Caco-2 (cell line): ENCODE results near the gene KCNG1. TPM values are rescaled to one million over a fixed set of nuclear protein-coding genes. Genes with fewer than 3 reads are reported as not detected.
A peak's percentile ranks its signal among the peaks of the same experiment; 100 is the strongest.
"Not testable (repeated sequence)": the region's sequence is repeated elsewhere in the genome, so short reads cannot be mapped to it uniquely, and the experiment has no call there.

Experiments
- BruUV-seq: library from RNA; stranded (reverse); fragments of 400-500 nt; replicated peaks from 2 replicates; lab custom pipeline; 2021; lab: Mats Ljungman, UMichigan
- CTCF ChIA-PET: fragments of 300-600 bp; sonication (Branson Sonifier 250); formaldehyde crosslinking; loops from one replicate; lab custom pipeline; 2022; ENCODE audit warnings: antibody characterized with exemption; lab: Charles Lee
- POLR2A ChIA-PET: fragments of 300-600 bp; sonication (Branson Sonifier 250); formaldehyde crosslinking; loops from one replicate; lab custom pipeline; 2022; ENCODE audit warnings: antibody characterized with exemption; lab: Charles Lee
- DNase-seq, 2 experiments: peaks; one replicate each; pipeline versions ENCODE4 v3.0.0 to v3.0.0-alpha.2; 2020 to 2022
- H3K27me3 ChIP-seq: replicated peaks from 2 replicates; pipeline ENCODE4 v1.6.0; 2011; ENCODE audit warnings: low read length; ENCODE audit not compliant: control insufficient read depth, insufficient read depth
- H3K36me3 ChIP-seq: 2 replicates; pipeline ENCODE4 v1.5.1; 2011; ENCODE audit warnings: low read length; ENCODE audit not compliant: control insufficient read depth, insufficient read depth
- H3K4me1 ChIP-seq: fragments of 250-450 bp; sonication (Bioruptor Pico); 2 replicates; pipeline ENCODE4 v1.5.1; 2020; ENCODE audit warnings: mild to moderate bottlenecking
- H3K4me3 ChIP-seq: 2 replicates; pipeline ENCODE4 v1.5.1; 2011; ENCODE audit warnings: low read depth, mild to moderate bottlenecking, control low read depth, low read length
- H3K9me3 ChIP-seq: fragments of 250-450 bp; sonication (Bioruptor Pico); 2 replicates; pipeline ENCODE4 v1.5.1; 2020; ENCODE audit warnings: mild to moderate bottlenecking, moderate library complexity
- H3K27ac Mint-ChIP-seq: one replicate; pipeline ENCODE4 v1.8.0; 2022; ENCODE audit warnings: mixed read lengths; ENCODE audit not compliant: unreplicated experiment
- H3K27me3 Mint-ChIP-seq: one replicate; pipeline ENCODE4 v1.8.0; 2022; ENCODE audit warnings: mixed read lengths; ENCODE audit not compliant: insufficient read depth, unreplicated experiment
- H3K36me3 Mint-ChIP-seq: one replicate; pipeline ENCODE4 v1.8.0; 2022; ENCODE audit warnings: mild to moderate bottlenecking, mixed read lengths; ENCODE audit not compliant: insufficient read depth, unreplicated experiment
- H3K4me1 Mint-ChIP-seq: one replicate; pipeline ENCODE4 v1.8.0; 2022; ENCODE audit warnings: low read depth, mixed read lengths; ENCODE audit not compliant: unreplicated experiment
- H3K4me3 Mint-ChIP-seq: one replicate; pipeline ENCODE4 v1.8.0; 2022; ENCODE audit warnings: mild to moderate bottlenecking, moderate library complexity, mixed read lengths; ENCODE audit not compliant: unreplicated experiment
- H3K9me3 Mint-ChIP-seq: one replicate; pipeline ENCODE4 v1.8.0; 2022; ENCODE audit warnings: mixed read lengths; ENCODE audit not compliant: unreplicated experiment
- CTCF ChIP-seq, 2 experiments: fragments of 200-600 bp in 1 of 2; IDR thresholded peaks; 1 replicate in 1 of 2; 2 replicates in 1 of 2; pipeline versions ENCODE4 v1.5.1 to v1.8.0; 2011 to 2022; ENCODE audit warnings: antibody characterized with exemption in 1 of 2, control low read depth in 1 of 2, inconsistent platforms in 1 of 2, low read depth in 1 of 2, low read length in 1 of 2, mild to moderate bottlenecking in 1 of 2, moderate library complexity in 1 of 2; ENCODE audit not compliant: insufficient read depth in 1 of 2, severe bottlenecking in 1 of 2, unreplicated experiment in 1 of 2
- intact Hi-C: fragments of 100-400 bp; cut with micrococcal nuclease; formaldehyde crosslinking; loops from one replicate; pipeline ENCODE4 v1.10.0; 2022; ENCODE audit not compliant: unreplicated experiment
- total RNA-seq: library from RNA; stranded (reverse); gene quantifications from 2 replicates; pipeline ENCODE4 v1.2.3, GENCODE V29; 2022

KCNG1 gene
- total RNA-seq, 1 experiment from 2014 or later: 1.5 TPM

- Mint-ChIP-seq H3K4me1 (no peaks in the 10 kb centered on the region), H3K36me3 (no peaks in the 10 kb centered on the region), H3K4me3 (peak overlapping the region; percentile 7), H3K27ac (no peak overlapping the region), H3K9me3 (peaks cover 11% of the 10 kb centered on the region), H3K27me3 (peaks cover 13% of the 10 kb centered on the region)
- intact Hi-C loops: no loop called here
- ChIA-PET CTCF (no interaction called here), POLR2A (no interaction called here)
- peak in 1 of 2 experiments; percentile 26 for DNase-seq
- peaks cover 4% of the 10 kb centered on the region for H3K27me3 ChIP-seq
- BruUV-seq: no TSS peak
- H3K4me1 ChIP-seq: no peaks in the 10 kb centered on the region
- no peak overlapping the region for H3K4me3 ChIP-seq
- 0 out of 2 replicates have a peak, but pooled peaks cover 3% of the 10 kb centered on the region for H3K9me3 ChIP-seq
- TF ChIP-seq CTCF (IDR thresholded peaks at IDR 0.05; ENCODE audit: insufficient read depth in 1 of 2, low read depth in 1 of 2, low read length in 1 of 2, severe bottlenecking in 1 of 2, unreplicated experiment in 1 of 2): no peak
- no peaks in the 10 kb centered on the region for H3K36me3 ChIP-seq
Observed at GRCh38 chr20:51046021-51046985, 23.4 kb upstream of the KCNG1 start.

- H3K4me3 Mint-ChIP-seq, H3K27ac Mint-ChIP-seq, POLR2A ChIA-PET, H3K27me3 ChIP-seq, DNase-seq, H3K36me3 Mint-ChIP-seq, BruUV-seq, intact Hi-C loops, H3K9me3 ChIP-seq, H3K4me3 ChIP-seq, H3K36me3 ChIP-seq, H3K4me1 ChIP-seq, H3K27me3 Mint-ChIP-seq, H3K4me1 Mint-ChIP-seq, CTCF ChIA-PET: not testable (repeated sequence)
- H3K9me3 Mint-ChIP-seq: peaks cover 11% of the 10 kb centered on the region
Observed at GRCh38 chr20:51045492-51045891, 22.6 kb upstream of the KCNG1 start.

GRCh38 chr20:51044796-51045195 is 21.9 kb upstream of the KCNG1 start:
- intact Hi-C loops: no loop called here
- no peak for TF ChIP-seq CTCF (IDR thresholded peaks at IDR 0.05; ENCODE audit: insufficient read depth in 1 of 2, low read depth in 1 of 2, low read length in 1 of 2, severe bottlenecking in 1 of 2, unreplicated experiment in 1 of 2)
- H3K27me3 ChIP-seq: peaks cover 4% of the 10 kb centered on the region; the same call in 1 of the 2 replicates

More at GRCh38 chr20:51044796-51045195, 21.9 kb upstream of the KCNG1 start:
- Mint-ChIP-seq H3K36me3 (no peaks in the 10 kb centered on the region), H3K4me3 (no peak overlapping the region), H3K27ac (no peak overlapping the region), H3K4me1 (no peaks in the 10 kb centered on the region), H3K27me3 (peaks cover 4% of the 10 kb centered on the region), H3K9me3 (peaks cover 11% of the 10 kb centered on the region)
- BruUV-seq: no TSS peak
- ChIA-PET CTCF (no interaction called here), POLR2A (no interaction called here)
- Histone ChIP-seq H3K9me3 (0 out of 2 replicates have a peak, but pooled peaks cover 3% of the 10 kb centered on the region), H3K4me3 (no peak overlapping the region), H3K4me1 (no peaks in the 10 kb centered on the region), H3K36me3 (no peaks in the 10 kb centered on the region)
- DNase-seq: peak in 1 of 2 experiments; percentile 29
